Panc1 (cell line): Measurements from ENCODE around the gene AMN. TPM values are rescaled to one million over a fixed set of nuclear protein-coding genes. Genes with fewer than 3 reads are reported as not detected.

Experiments used
- ATAC-seq: fragments of 200-7000 bp; cut with Tn5 transposase; 2 replicates; pipeline ENCODE4 v1.9.1; 2020; ENCODE audit warnings: mild to moderate bottlenecking, moderate library complexity
- BruUV-seq: library from RNA; stranded (reverse); fragments of 400-500 nt; replicated peaks from 2 replicates; lab custom pipeline; 2021; lab: Mats Ljungman, UMichigan
- CTCF ChIA-PET: fragments of 300-600 bp; sonication (Branson Sonifier 250); formaldehyde crosslinking; loops from one replicate; lab custom pipeline; 2022; ENCODE audit warnings: antibody characterized with exemption; lab: Charles Lee
- POLR2A ChIA-PET: fragments of 300-600 bp; sonication (Branson Sonifier 250); formaldehyde crosslinking; loops from one replicate; lab custom pipeline; 2022; ENCODE audit warnings: antibody characterized with exemption; lab: Charles Lee
- DNase-seq: peaks from one replicate; pipeline ENCODE4 v3.0.0-alpha.2; 2010; ENCODE audit warnings: low read depth, low spot score
- H3K27ac ChIP-seq: 2 replicates; pipeline ENCODE4 v1.5.1; 2011; ENCODE audit warnings: mild to moderate bottlenecking, low read length, inconsistent platforms
- H3K27me3 ChIP-seq: fragments of 200-500 bp; sonication (Bioruptor generic); 2 replicates; pipeline ENCODE4 v1.6.0; 2014; ENCODE audit warnings: low read length, inconsistent platforms; ENCODE audit not compliant: control insufficient read depth, insufficient read depth
- H3K36me3 ChIP-seq: fragments of 200-500 bp; sonication (Bioruptor generic); 2 replicates; pipeline ENCODE4 v1.5.1; 2014; ENCODE audit warnings: inconsistent platforms, mild to moderate bottlenecking, low read length, moderate library complexity; ENCODE audit not compliant: control insufficient read depth, insufficient read depth
- H3K4me1 ChIP-seq: 2 replicates; pipeline ENCODE4 v1.5.1; 2011; ENCODE audit warnings: inconsistent platforms, mild to moderate bottlenecking, low read length, moderate library complexity; ENCODE audit not compliant: control insufficient read depth, insufficient read depth
- H3K4me3 ChIP-seq, 2 experiments: 2 replicates each; pipeline ENCODE4 v1.5.1; 2011 to 2012; ENCODE audit warnings: low read depth in 2 of 2, low read length in 2 of 2, mild to moderate bottlenecking in 2 of 2, inconsistent platforms in 1 of 2, moderate library complexity in 1 of 2
- H3K9me3 ChIP-seq: fragments of 200-500 bp; sonication (Bioruptor generic); 2 replicates; pipeline ENCODE4 v1.5.1; 2014; ENCODE audit warnings: low read depth, mild to moderate bottlenecking, inconsistent platforms, low read length, moderate library complexity; ENCODE audit not compliant: control insufficient read depth, insufficient read depth
- CTCF ChIP-seq: fragments of 450-650 bp; IDR thresholded peaks from 2 replicates; pipeline ENCODE4 v1.5.1; 2017; ENCODE audit warnings: mild to moderate bottlenecking
- POLR2AphosphoS5 ChIP-seq: IDR thresholded peaks from 2 replicates; pipeline ENCODE4 v1.6.1; 2012; ENCODE audit warnings: mild to moderate bottlenecking, low read depth, low read length, moderate library complexity
- REST ChIP-seq, 2 experiments: IDR thresholded peaks; 2 replicates each; pipeline ENCODE4 v1.6.1; 2011 to 2012; ENCODE audit warnings: low read depth in 2 of 2, control low read depth in 1 of 2, low read length in 1 of 2, mild to moderate bottlenecking in 1 of 2, moderate library complexity in 1 of 2; ENCODE audit not compliant: insufficient read depth in 1 of 2
- SIN3A ChIP-seq: IDR thresholded peaks from 2 replicates; pipeline ENCODE4 v1.6.1; 2012; ENCODE audit warnings: low read depth, mild to moderate bottlenecking, low read length, moderate library complexity, borderline replicate concordance; ENCODE audit not compliant: insufficient read depth
- TCF7L2 ChIP-seq: IDR thresholded peaks from 2 replicates; pipeline ENCODE4 v1.6.1; 2011; ENCODE audit warnings: mild to moderate bottlenecking, low read depth, low read length, inconsistent platforms
- in situ Hi-C: cut with HindIII; loops from 2 replicates; pipeline ENCODE4 v1.10.0; 2016; ENCODE audit warnings: low sequenced_read_pairs, low pct_unique_long_range_greater_than_20kb
- intact Hi-C: fragments of 100-400 bp; cut with micrococcal nuclease; formaldehyde crosslinking; loops from one replicate; pipeline ENCODE4 v1.10.0; 2022; ENCODE audit not compliant: unreplicated experiment
- total RNA-seq: library from RNA; stranded (reverse); gene quantifications from one replicate; pipeline ENCODE4 v1.2.1, GENCODE V29; 2021; ENCODE audit not compliant: unreplicated experiment

Gene AMN
- total RNA-seq, 1 experiment from 2014 or later = 0.44 TPM

- CTCF ChIA-PET = no interaction called here
- TF ChIP-seq CTCF (no peak), REST (IDR thresholded peaks at IDR 0.05; ENCODE audit: insufficient read depth in 1 of 2, low read depth in 2 of 2, low read length in 1 of 2) (no peak), POLR2AphosphoS5 (no peak), TCF7L2 (no peak), SIN3A (no peak)
- in situ Hi-C loops (no loop called here), intact Hi-C loops (no loop called here)
- no peak for DNase-seq
- H3K9me3 ChIP-seq = no peaks in the 10 kb centered on the region
- ATAC-seq = no peak
- H3K4me3 ChIP-seq = no peak overlapping the region
- H3K36me3 ChIP-seq = no peaks in the 10 kb centered on the region; the same call in 1 of the 2 replicates
- BruUV-seq = no TSS peak
- no peak overlapping the region for H3K27ac ChIP-seq
- no peaks in the 10 kb centered on the region for H3K4me1 ChIP-seq
- POLR2A ChIA-PET = no interaction called here
- no peaks in the 10 kb centered on the region for H3K27me3 ChIP-seq
Measured at GRCh38 chr14:102955636-102956408, 33.4 kb downstream of the AMN start.

DNA sequence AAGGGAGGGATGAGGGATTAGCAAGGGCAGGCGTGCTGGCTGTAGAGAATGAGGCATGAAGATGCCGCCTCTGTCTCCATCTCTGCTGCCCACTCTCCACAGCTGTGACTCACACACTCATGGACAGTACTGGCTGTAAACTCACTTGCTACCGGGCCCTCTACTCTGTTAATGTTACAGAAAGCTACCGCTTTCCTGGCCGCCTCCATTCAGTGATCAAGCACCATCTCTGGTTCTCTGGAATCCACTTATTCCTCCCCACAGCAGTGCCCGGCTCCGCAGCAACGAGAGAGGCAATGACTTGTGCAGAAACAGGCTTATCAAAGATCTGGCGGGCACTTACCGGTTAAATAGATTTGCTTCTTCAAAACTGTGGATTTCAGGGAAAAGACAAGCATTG is 34.8 kb downstream of the AMN start:
- in situ Hi-C loops (no loop called here), intact Hi-C loops (no loop called here)
- ATAC-seq (no peak), DNase-seq (no peak)
- Histone ChIP-seq H3K4me1 (no peaks in the 10 kb centered on the region), H3K36me3 (no peaks in the 10 kb centered on the region; the same call in none of the 2 replicates), H3K4me3 (no peak overlapping the region), H3K27me3 (no peaks in the 10 kb centered on the region), H3K9me3 (no peaks in the 10 kb centered on the region), H3K27ac (no peak overlapping the region)
- CTCF ChIA-PET = no interaction called here
- POLR2A ChIA-PET = no interaction called here
- BruUV-seq = no TSS peak
- TF ChIP-seq SIN3A = no peak
- no peak for TF ChIP-seq CTCF
- TF ChIP-seq REST (IDR thresholded peaks at IDR 0.05; ENCODE audit: insufficient read depth in 1 of 2, low read depth in 2 of 2, low read length in 1 of 2) = no peak
- no peak for TF ChIP-seq POLR2AphosphoS5
- no peak for TF ChIP-seq TCF7L2
